ENCODE results near the gene SLC7A6OS. TPM values are rescaled to one million over a fixed set of nuclear protein-coding genes. Genes with fewer than 3 reads are reported as not detected.

Gene SLC7A6OS
- total RNA-seq, 1 donor from 2014 or later = 21.7 TPM

DNA sequence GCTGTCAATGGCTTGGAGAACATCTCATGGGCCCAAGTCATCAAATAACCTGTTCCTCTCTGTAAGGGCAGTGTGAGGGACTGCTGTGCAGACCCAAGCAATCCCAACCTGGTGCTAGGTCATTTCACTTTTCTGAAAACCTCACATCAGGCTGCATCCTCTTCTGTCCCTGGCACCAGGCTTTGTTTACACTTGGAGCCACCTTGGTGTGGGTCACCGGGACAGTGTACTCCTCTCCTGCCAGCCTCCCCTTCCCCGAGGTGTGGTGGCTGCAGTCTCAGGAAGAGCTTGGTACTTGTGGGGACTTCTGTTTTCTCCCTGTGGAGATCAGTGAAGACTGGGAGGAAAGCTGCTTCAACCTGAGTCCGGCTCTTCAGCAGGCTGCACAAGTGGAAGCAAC is 12.4 kb downstream of the SLC7A6OS start:
- Mint-ChIP-seq H3K27ac (no peak overlapping the region), H3K36me3 (peaks cover 16% of the 10 kb centered on the region), H3K4me1 (ENCODE audit: unreplicated experiment) (peaks cover 7% of the 10 kb centered on the region), H3K4me3 (no peak overlapping the region), H3K27me3 (no peaks in the 10 kb centered on the region), H3K9me3 (no peaks in the 10 kb centered on the region)
- DNase-seq (ENCODE audit: extremely low spot score, unreplicated experiment) = no peak
- TF ChIP-seq, protein P1, sequence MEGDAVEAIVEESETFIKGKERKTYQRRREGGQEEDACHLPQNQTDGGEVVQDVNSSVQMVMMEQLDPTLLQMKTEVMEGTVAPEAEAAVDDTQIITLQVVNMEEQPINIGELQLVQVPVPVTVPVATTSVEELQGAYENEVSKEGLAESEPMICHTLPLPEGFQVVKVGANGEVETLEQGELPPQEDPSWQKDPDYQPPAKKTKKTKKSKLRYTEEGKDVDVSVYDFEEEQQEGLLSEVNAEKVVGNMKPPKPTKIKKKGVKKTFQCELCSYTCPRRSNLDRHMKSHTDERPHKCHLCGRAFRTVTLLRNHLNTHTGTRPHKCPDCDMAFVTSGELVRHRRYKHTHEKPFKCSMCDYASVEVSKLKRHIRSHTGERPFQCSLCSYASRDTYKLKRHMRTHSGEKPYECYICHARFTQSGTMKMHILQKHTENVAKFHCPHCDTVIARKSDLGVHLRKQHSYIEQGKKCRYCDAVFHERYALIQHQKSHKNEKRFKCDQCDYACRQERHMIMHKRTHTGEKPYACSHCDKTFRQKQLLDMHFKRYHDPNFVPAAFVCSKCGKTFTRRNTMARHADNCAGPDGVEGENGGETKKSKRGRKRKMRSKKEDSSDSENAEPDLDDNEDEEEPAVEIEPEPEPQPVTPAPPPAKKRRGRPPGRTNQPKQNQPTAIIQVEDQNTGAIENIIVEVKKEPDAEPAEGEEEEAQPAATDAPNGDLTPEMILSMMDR (conservative IDR thresholded peaks at IDR 0.05) = no peak

DNA sequence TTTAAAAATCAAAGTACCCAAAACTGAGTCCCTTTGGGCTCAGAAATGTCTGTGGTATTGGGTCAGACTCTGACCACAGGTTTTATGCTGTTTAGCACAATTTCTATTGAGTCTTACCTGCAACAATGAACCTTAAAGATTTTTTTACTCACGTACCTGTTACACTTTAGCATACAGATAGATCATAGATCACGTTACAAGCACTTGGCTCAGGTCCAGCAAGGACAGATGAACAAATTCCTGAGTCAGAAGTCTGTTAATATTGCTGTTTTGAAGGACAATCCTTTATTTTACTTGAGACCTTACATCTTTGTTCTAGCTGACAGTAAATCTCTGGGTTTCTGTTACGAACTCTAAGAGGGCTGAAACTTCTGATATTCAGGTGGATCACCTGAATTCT is 12.8 kb downstream of the SLC7A6OS start:
- no peak for DNase-seq (ENCODE audit: extremely low spot score, unreplicated experiment)
- H3K4me3 Mint-ChIP-seq = no peak overlapping the region
- peaks cover 16% of the 10 kb centered on the region for H3K36me3 Mint-ChIP-seq

DNA sequence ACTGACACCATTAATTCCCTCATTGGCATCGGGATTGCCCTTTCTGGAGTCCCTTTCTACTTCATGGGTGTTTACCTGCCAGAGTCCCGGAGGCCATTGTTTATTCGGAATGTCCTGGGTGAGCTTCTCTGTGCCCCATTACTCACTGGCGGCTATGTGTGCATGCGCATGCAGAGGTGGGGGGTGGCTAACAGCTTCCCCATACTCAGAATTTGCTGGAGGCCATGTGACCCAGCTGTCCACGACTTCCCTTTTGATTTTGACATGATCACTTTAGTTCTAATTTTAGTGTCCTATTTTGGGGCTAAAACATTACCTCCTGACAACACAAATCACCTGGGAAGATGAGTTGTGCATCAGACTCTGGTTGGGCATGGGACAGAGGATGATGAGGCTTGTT is 14.1 kb downstream of the SLC7A6OS start:
- Mint-ChIP-seq H3K9me3 (no peaks in the 10 kb centered on the region), H3K4me3 (no peak overlapping the region), H3K36me3 (peaks cover 15% of the 10 kb centered on the region), H3K4me1 (ENCODE audit: unreplicated experiment) (peaks cover 7% of the 10 kb centered on the region), H3K27me3 (no peaks in the 10 kb centered on the region), H3K27ac (no peak overlapping the region)
- TF ChIP-seq, protein P1 (conservative IDR thresholded peaks at IDR 0.05) = no peak
- no peak for DNase-seq (ENCODE audit: extremely low spot score, unreplicated experiment)

More for the DNA sequence above, 12.8 kb downstream of the SLC7A6OS start:
- TF ChIP-seq, protein P1 (conservative IDR thresholded peaks at IDR 0.05) = no peak
- Mint-ChIP-seq H3K9me3 (no peaks in the 10 kb centered on the region), H3K4me1 (ENCODE audit: unreplicated experiment) (peaks cover 7% of the 10 kb centered on the region), H3K27ac (no peak overlapping the region), H3K27me3 (no peaks in the 10 kb centered on the region)

DNA sequence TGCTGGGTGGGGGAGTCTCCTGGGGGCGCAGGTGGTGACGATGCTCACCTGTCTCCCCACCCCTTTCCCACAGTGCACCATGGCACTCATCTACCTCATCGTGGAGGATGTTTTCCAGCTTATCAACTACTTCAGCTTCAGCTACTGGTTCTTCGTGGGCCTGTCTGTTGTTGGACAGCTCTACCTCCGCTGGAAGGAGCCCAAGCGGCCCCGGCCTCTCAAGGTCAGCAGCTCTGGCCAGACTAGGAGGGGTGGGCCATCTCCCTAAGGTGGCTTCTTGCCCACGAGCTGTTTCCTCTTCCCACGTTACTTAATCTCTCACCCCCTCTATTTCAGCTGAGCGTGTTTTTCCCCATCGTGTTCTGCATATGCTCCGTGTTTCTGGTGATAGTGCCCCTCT is 14.5 kb downstream of the SLC7A6OS start:
- DNase-seq (ENCODE audit: extremely low spot score, unreplicated experiment) = no peak
- no peak overlapping the region for H3K4me3 Mint-ChIP-seq
- peaks cover 16% of the 10 kb centered on the region for H3K36me3 Mint-ChIP-seq
- H3K4me1 Mint-ChIP-seq (ENCODE audit: unreplicated experiment) = peaks cover 7% of the 10 kb centered on the region
- no peak overlapping the region for H3K27ac Mint-ChIP-seq
- H3K27me3 Mint-ChIP-seq = no peaks in the 10 kb centered on the region
- TF ChIP-seq, protein P1 (conservative IDR thresholded peaks at IDR 0.05) = no peak
- H3K9me3 Mint-ChIP-seq = no peaks in the 10 kb centered on the region

DNA sequence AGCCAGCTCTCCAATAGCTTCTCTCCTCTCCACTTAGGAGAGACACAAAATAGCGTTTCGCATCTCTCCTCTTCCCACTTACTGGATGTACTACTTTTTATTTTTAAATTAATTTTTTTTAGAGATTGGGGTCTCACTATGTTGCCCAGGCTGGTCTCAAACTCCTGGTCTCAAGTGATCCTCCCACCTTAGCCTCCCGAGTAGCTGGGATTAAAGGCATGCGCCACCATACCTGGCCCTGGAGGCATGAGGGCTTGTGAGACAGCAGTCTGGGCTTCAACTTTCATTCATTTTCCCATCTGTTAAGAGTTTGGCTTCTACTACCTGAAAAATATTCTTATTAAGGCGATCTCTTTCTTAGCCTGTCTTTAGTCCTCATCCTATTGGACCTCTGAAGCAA is 18.3 kb downstream of the SLC7A6OS start:
- H3K36me3 Mint-ChIP-seq = peaks cover 24% of the 10 kb centered on the region
- peaks cover 9% of the 10 kb centered on the region for H3K4me1 Mint-ChIP-seq (ENCODE audit: unreplicated experiment)
- TF ChIP-seq, protein P1 (conservative IDR thresholded peaks at IDR 0.05) = no peak
- H3K27me3 Mint-ChIP-seq = no peaks in the 10 kb centered on the region
- no peak overlapping the region for H3K4me3 Mint-ChIP-seq
- no peaks in the 10 kb centered on the region for H3K9me3 Mint-ChIP-seq
- H3K27ac Mint-ChIP-seq = no peak overlapping the region
- DNase-seq (ENCODE audit: extremely low spot score, unreplicated experiment) = no peak

DNA sequence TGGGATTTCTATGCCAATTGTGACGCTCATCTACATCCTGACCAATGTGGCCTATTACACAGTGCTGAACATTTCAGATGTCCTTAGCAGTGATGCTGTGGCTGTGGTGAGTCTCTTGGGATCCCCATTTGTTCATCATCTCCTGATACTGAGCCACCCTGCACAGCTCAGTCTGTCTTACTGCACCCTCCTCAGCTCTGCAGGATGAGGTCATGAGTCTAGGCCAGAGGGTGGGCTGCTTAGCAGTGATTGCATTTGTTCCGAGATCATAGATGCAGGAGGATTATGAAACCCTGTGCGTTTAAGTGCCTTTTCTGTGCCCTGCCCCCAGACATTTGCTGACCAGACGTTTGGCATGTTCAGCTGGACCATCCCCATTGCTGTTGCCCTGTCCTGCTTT is 19.5 kb downstream of the SLC7A6OS start:
- H3K36me3 Mint-ChIP-seq = peaks cover 23% of the 10 kb centered on the region
- no peak overlapping the region for H3K4me3 Mint-ChIP-seq
- H3K27ac Mint-ChIP-seq = no peak overlapping the region
- no peaks in the 10 kb centered on the region for H3K27me3 Mint-ChIP-seq
- no peaks in the 10 kb centered on the region for H3K9me3 Mint-ChIP-seq
- no peak for DNase-seq (ENCODE audit: extremely low spot score, unreplicated experiment)
- H3K4me1 Mint-ChIP-seq (ENCODE audit: unreplicated experiment) = peaks cover 9% of the 10 kb centered on the region
- TF ChIP-seq, protein P1 (conservative IDR thresholded peaks at IDR 0.05) = no peak
